HEK293T (cell line): Measurements from ENCODE around the gene SLC35A3.

ENCODE experiments used
- BHLHE40 ChIP-seq: fragments of 450-650 bp; IDR thresholded peaks from 2 replicates; pipeline ENCODE4 v1.6.1; 2016; ENCODE audit warnings: mild to moderate bottlenecking, moderate library complexity, borderline replicate concordance
- CTBP1 ChIP-seq: fragments of 450-650 bp; IDR thresholded peaks from 2 replicates; pipeline ENCODE4 v1.6.1; 2016; ENCODE audit warnings: borderline replicate concordance
- HDGF ChIP-seq: fragments of 450-650 bp; IDR thresholded peaks from 2 replicates; pipeline ENCODE4 v1.6.1; 2017; ENCODE audit warnings: antibody characterized with exemption, borderline replicate concordance
- SP1 ChIP-seq: fragments of 450-650 bp; IDR thresholded peaks from 2 replicates; pipeline ENCODE4 v1.6.1; 2017
- SUZ12 ChIP-seq: fragments of 450-650 bp; IDR thresholded peaks from 2 replicates; pipeline ENCODE4 v1.6.1; 2016; ENCODE audit warnings: mild to moderate bottlenecking
- TARDBP ChIP-seq: fragments of 450-650 bp; IDR thresholded peaks from 2 replicates; pipeline ENCODE4 v1.6.1; 2016

GRCh38 chr1:100038660-100039287 is 69.0 kb downstream of the SLC35A3 start:
- TF ChIP-seq SP1 (no peak), TARDBP (no peak), HDGF (no peak), CTBP1 (no peak), SUZ12 (no peak), BHLHE40 (no peak)
